Activated naive CD4-positive, alpha-beta T cell treated with anti-CD3 and anti-CD28 coated beads, Interleukin-2, amount 10 ng/mL, durations not matched to agents 7 days and 5 days (primary cell): ENCODE results near the gene TGM1.

Source experiments
- CTCF ChIA-PET: fragments of 350-600 bp; sonication (Branson Sonifier 250); formaldehyde crosslinking; loops from one replicate; lab custom pipeline; 2021; ENCODE audit warnings: antibody characterized with exemption; lab: Charles Lee
- DNase-seq: peaks from one replicate; pipeline ENCODE4 v3.0.0-alpha.2; 2020
- H3K27ac Mint-ChIP-seq: one replicate; pipeline ENCODE4 v1.8.0; 2021; ENCODE audit warnings: mild to moderate bottlenecking, moderate library complexity, mixed read lengths
- H3K27me3 Mint-ChIP-seq: one replicate; pipeline ENCODE4 v1.8.0; 2021; ENCODE audit warnings: mild to moderate bottlenecking, mixed read lengths
- H3K36me3 Mint-ChIP-seq: one replicate; pipeline ENCODE4 v1.8.0; 2021; ENCODE audit warnings: mixed read lengths
- H3K4me1 Mint-ChIP-seq: one replicate; pipeline ENCODE4 v1.8.0; 2021; ENCODE audit warnings: mixed read lengths
- H3K4me3 Mint-ChIP-seq: one replicate; pipeline ENCODE4 v1.8.0; 2021; ENCODE audit warnings: mild to moderate bottlenecking, moderate library complexity, mixed read lengths
- H3K9me3 Mint-ChIP-seq: one replicate; pipeline ENCODE4 v1.8.0; 2021; ENCODE audit warnings: mixed read lengths

TGM1 gene

DNA sequence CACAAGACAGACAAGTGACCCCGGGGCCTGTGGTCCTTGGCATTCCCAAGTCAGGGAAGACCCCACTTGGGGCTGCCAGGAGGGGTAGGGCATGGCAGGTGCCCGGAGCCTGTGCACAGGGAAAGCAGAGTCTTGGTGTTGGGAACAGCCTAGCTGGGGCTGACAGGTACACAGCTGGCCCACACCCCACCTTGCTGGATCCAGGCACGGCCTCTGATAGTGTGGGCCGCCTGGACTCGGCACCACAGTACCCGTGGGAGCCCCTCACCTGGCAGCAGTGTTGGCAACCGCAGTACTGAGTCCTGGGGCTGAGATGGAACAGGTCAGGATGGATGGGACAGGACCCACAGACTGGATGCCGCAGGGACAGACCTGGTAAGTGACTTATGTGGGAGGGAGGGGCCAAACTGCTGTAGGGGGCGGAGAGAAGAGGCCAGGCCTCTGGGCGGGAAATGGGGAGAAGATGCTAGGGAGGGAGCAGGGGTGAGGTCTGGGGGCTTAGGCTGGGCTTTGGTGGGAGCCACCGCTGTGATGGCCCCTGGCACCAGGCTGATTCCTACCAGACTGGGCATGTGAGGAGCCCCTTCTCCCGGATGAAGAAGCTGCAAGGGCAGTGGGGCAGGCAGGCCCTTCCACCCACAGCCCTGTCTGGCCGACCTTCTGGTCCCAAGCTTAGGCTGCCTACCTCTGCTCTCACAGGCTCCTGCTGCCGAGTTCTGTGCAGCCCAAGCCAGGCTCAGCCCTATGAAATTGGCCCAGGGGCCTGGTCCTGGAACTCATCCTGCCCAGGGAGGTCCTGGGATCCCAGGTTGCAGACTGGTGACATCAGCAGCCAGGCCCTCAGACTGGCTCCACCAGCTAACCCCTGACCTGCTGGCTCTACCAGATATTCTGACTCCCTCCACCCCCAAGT lies at the start of gene TGM1:
Gene TGM1 (minus strand): TSS at position 357 of the 913 bp plus-strand sequence. CDS start 825 bp downstream, outside the sequence.
- Mint-ChIP-seq H3K4me3 (no peak within 1 kb of the TSS), H3K36me3 (peaks cover 15% of the 10 kb centered on the region), H3K4me1 (no peaks in the 10 kb centered on the region), H3K27ac (no peak within 1 kb of the TSS), H3K27me3 (no peaks in the 10 kb centered on the region), H3K9me3 (no peaks in the 10 kb centered on the region)
- CTCF ChIA-PET = no interaction called here
- no peak for DNase-seq

DNA sequence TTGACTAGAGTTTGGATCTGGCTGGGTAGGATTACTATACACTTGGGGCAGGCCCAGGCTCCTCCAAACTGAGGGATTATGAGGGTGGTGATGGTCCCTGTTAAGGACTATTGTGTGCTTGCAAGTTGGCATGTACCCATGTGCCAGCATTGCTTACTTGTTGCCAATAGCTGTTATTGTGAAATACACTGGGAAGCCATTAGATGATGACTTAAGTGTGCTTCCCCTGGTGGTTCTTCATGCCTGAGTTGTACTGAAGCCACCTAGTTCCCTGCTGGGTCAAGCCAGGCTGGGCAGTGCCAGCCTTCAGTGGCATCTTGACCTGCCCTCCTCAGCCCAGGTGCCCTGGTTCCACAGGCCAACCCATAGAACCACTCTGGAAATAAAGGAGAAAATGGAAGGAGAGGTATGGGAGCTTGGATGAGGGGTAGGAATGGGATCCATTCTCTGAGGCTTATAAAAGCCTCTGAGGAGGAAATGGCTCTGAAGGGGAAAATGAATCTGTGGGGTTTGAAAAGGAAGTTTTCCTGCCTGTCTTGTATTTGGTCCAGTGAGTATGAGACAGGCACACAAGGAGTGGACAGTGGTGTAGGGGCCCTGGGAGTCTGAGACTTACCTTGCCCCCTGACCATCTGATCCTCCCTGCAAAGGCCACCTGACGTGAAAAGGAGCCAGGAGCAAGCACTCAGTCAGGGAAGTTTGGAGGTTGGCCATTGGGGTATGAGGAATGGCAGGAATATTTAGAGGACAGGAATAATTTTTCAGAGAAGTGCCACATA lies 49.0 kb upstream of the TGM1 start:
- H3K9me3 Mint-ChIP-seq = no peaks in the 10 kb centered on the region
- H3K36me3 Mint-ChIP-seq = peaks cover 43% of the 10 kb centered on the region
- peak overlapping the region; percentile 88 for H3K27ac Mint-ChIP-seq
- no peaks in the 10 kb centered on the region for H3K27me3 Mint-ChIP-seq
- peak overlapping the region; percentile 81 for H3K4me3 Mint-ChIP-seq
- CTCF ChIA-PET = interaction anchor here (0.6 to 13.0 kb wide), 8 partner anchors 13 to 1017 kb away, joined by 4 to 129 read pairs (median 14); partner anchors contain the start of genes ADCY4, CBLN3, DHRS1 and KHNYN
- peaks cover 77% of the 10 kb centered on the region for H3K4me1 Mint-ChIP-seq
- DNase-seq = no peak

DNA sequence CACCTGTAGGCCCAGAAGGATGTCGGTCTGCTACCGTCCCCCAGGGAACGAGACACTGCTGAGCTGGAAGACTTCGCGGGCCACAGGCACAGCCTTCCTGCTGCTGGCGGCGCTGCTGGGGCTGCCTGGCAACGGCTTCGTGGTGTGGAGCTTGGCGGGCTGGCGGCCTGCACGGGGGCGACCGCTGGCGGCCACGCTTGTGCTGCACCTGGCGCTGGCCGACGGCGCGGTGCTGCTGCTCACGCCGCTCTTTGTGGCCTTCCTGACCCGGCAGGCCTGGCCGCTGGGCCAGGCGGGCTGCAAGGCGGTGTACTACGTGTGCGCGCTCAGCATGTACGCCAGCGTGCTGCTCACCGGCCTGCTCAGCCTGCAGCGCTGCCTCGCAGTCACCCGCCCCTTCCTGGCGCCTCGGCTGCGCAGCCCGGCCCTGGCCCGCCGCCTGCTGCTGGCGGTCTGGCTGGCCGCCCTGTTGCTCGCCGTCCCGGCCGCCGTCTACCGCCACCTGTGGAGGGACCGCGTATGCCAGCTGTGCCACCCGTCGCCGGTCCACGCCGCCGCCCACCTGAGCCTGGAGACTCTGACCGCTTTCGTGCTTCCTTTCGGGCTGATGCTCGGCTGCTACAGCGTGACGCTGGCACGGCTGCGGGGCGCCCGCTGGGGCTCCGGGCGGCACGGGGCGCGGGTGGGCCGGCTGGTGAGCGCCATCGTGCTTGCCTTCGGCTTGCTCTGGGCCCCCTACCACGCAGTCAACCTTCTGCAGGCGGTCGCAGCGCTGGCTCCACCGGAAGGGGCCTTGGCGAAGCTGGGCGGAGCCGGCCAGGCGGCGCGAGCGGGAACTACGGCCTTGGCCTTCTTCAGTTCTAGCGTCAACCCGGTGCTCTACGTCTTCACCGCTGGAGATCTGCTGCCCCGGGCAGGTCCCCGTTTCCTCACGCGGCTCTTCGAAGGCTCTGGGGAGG lies 47.9 kb upstream of the TGM1 start, which contains the start of gene LTB4R:
Gene LTB4R (plus strand): TSS at position 857 of the 959 bp plus-strand sequence. CDS start 4,150 bp downstream, outside the sequence.
- H3K9me3 Mint-ChIP-seq = no peaks in the 10 kb centered on the region
- peak; percentile 77 for DNase-seq
- CTCF ChIA-PET = interaction anchor here (0.7 to 13.0 kb wide), 17 partner anchors 12 to 126 kb away, joined by 3 to 129 read pairs (median 5); partner anchors contain the start of genes ADCY4, CBLN3, DHRS1 and KHNYN
- H3K27ac Mint-ChIP-seq = peak within 1 kb of the TSS; percentile 88
- peak within 1 kb of the TSS; percentile 81 for H3K4me3 Mint-ChIP-seq
- peaks cover 76% of the 10 kb centered on the region for H3K4me1 Mint-ChIP-seq
- H3K36me3 Mint-ChIP-seq = peaks cover 53% of the 10 kb centered on the region
- H3K27me3 Mint-ChIP-seq = no peaks in the 10 kb centered on the region

DNA sequence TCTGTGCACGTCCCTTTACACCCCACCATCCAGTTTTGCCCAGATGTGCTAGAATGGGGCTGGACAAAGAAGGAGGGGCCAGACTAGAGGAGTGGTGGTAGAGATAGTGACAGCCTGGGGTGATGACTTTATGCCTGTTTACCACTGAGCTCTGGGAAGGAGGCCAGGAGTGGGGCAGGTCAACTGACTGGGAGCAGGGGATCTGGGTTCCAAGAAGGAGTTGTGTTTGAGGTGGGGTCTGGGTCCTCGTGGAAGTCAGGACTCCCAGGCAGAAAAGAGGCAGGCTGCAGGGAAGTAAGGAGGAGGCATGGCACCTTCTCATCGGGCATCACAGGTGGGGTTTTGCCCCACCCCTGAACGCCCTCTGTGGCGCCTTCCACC lies 47.3 kb upstream of the TGM1 start:
- Mint-ChIP-seq H3K36me3 (peaks cover 54% of the 10 kb centered on the region), H3K27me3 (no peaks in the 10 kb centered on the region), H3K9me3 (no peaks in the 10 kb centered on the region), H3K27ac (peak overlapping the region; percentile 85), H3K4me3 (peak overlapping the region; percentile 81), H3K4me1 (peaks cover 71% of the 10 kb centered on the region)
- no peak for DNase-seq
- CTCF ChIA-PET = interaction anchor here (0.7 to 13.0 kb wide), 18 partner anchors 12 to 121 kb away, joined by 3 to 129 read pairs (median 4); partner anchors contain the start of genes ADCY4, CBLN3, DHRS1 and GMPR2

DNA sequence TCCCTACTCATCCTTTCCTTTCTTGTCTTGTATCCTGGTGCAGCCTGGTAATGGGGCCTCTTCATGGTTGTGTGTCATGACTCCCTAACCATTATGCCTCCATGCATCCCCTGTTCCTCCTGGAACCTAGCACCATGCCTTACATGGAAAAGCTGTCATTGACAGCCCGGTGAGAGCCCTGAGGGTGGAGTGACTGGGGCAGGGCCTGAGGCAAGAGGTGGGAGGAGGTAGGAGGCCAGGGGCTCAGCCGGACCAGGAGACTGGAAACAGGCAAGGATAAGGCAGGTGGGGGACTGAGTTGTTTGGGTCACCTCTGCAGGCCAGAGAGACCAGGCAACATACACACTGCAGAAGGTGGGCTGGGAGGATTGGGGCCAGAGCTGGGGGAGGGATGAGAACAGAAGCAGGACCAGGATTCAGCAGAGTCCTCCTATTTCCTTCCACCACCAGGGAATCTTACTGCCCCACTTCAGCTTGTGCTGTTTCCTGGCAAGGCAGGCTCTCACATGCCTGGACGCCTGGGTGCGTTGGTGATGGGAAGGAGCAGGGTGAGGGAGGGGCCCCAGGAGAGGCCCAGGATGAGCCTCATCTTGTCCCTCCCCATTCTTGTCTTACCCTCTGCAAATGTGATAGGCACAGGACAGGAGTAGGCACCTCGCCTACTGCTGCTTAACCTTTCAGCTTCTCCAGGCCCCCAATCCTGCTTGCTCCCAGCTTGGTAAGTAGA lies 46.7 kb upstream of the TGM1 start, which contains the start of gene LTB4R2:
Gene LTB4R2 (plus strand): TSS at position 603 of the 727 bp plus-strand sequence. CDS start 525 bp downstream, outside the sequence.
- Mint-ChIP-seq H3K4me3 (peak within 1 kb of the TSS; percentile 81), H3K36me3 (peaks cover 60% of the 10 kb centered on the region), H3K27ac (peak within 1 kb of the TSS; percentile 85), H3K27me3 (no peaks in the 10 kb centered on the region), H3K4me1 (peaks cover 68% of the 10 kb centered on the region), H3K9me3 (no peaks in the 10 kb centered on the region)
- CTCF ChIA-PET = interaction anchor here (0.7 to 13.0 kb wide), 24 partner anchors 9 to 229 kb away, joined by 3 to 129 read pairs (median 6); partner anchors contain the start of genes ADCY4, CBLN3, DHRS1 and GMPR2
- DNase-seq = no peak

DNA sequence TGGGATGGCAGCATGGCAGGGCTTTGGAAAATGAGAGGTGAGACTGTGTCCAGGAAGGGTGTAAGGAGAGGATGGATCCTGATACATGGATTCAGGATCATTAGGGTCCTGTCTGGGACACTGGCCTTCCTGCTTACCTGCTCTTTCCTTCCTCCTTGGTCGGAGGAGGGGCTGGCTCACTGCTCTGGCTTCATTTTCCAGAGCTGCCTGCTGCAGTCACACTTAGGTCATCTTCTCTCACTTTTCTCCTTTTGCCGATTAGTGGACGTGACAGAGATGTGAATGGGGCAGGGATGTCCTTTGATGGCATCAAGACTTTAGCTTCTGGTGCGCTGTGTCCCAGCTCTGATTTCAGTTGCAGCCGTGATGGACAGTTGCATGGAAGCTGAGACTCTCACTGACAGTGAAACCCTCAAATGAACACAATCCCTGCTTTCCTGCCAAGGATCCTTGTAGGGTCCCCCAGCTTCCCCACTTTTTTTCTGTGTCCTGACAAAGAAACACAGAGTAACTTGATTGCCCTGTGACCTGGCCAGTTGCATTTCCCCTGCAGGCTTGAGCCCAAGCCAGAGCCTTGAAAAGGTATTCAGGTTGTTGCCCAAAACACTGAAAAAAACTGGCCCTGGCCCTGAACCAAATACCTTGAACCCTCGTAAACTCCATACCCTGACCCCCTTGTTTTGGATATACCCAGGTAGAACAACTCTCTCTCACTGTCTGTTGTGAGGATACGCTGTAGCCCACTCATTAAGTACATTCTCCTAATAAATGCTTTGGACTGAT lies 45.6 kb upstream of the TGM1 start:
- no peaks in the 10 kb centered on the region for H3K27me3 Mint-ChIP-seq
- H3K36me3 Mint-ChIP-seq = peaks cover 61% of the 10 kb centered on the region
- CTCF ChIA-PET = interaction anchor here (0.6 to 13.0 kb wide), 44 partner anchors 10 to 250 kb away, joined by 3 to 129 read pairs (median 6); partner anchors contain the start of genes ADCY4, DHRS1, GMPR2 and KHNYN
- no peaks in the 10 kb centered on the region for H3K9me3 Mint-ChIP-seq
- no peak for DNase-seq
- H3K27ac Mint-ChIP-seq = no peak overlapping the region
- no peak overlapping the region for H3K4me3 Mint-ChIP-seq
- H3K4me1 Mint-ChIP-seq = peaks cover 56% of the 10 kb centered on the region

DNA sequence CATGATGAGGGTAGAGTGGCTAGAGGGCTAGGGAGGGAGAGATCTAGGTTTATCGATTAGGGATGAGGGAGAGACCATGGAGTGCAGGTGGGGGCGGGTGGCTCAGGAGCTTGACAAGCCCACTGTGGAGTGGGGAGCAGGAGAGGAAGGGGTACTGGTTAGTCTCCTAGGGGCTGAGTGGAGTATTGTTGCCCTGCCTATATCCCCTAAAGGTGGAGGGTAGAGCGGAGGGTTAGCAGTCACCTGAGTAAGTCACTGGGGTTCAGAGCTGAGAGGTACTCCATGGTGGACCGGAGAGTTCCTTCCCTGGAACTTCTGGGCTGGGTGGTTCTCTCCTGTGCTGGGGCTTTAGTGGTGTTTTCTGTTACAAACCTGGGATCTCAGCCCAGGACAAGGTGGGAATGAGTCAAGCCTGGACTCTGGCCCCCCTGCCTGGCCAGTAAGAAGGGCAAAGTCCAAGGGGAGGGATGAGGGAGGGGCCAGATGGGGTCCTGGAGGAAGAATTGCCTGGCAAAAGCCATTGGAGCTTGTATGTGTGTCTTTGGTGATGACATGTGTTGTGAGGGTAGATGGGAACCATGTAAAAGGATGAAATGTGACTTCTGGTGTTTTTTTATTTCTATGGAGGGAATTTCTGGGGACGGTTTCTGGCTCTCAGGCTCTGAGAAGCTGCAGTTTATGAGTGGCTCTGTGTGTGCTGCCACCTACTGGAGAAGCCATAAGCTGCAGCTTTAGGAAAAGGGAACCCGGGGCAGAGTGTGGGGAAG lies 44.8 kb upstream of the TGM1 start, which contains the start of gene CIDEB:
Gene CIDEB (minus strand): TSS at position 403 of the 767 bp plus-strand sequence. CDS start 119 bp downstream, at position 284.
- H3K9me3 Mint-ChIP-seq = no peaks in the 10 kb centered on the region
- CTCF ChIA-PET = interaction anchor here (0.6 to 13.0 kb wide), 44 partner anchors 9 to 249 kb away, joined by 3 to 129 read pairs (median 5); partner anchors contain the start of genes ADCY4, DHRS1, KHNYN and MDP1
- peaks cover 60% of the 10 kb centered on the region for H3K36me3 Mint-ChIP-seq
- H3K4me1 Mint-ChIP-seq = peaks cover 49% of the 10 kb centered on the region
- H3K27me3 Mint-ChIP-seq = no peaks in the 10 kb centered on the region
- H3K27ac Mint-ChIP-seq = no peak within 1 kb of the TSS
- DNase-seq = peak; percentile 75
- no peak within 1 kb of the TSS for H3K4me3 Mint-ChIP-seq

DNA sequence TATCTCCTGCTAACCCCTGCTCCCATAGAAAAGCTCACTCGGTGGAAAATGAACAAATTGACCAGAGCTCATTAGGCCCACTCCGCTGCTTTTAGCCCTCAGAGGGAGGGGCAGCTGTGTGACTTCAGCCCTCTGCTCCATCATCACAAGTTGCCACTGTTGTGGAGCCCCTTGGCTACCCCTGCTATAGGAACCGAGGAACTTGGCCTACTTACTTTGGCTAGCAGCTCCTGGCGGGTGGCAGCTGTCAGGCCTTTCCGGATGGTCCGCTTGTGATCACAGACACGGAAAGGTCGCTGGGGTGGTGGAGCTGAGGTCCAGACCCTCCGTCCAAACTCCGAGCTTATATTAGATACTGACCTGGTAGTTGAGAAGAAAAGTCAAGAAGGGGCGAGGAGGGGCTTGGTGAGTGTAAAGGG lies 44.2 kb upstream of the TGM1 start:
- H3K36me3 Mint-ChIP-seq = peaks cover 59% of the 10 kb centered on the region
- no peaks in the 10 kb centered on the region for H3K9me3 Mint-ChIP-seq
- H3K4me3 Mint-ChIP-seq = no peak overlapping the region
- H3K4me1 Mint-ChIP-seq = peaks cover 44% of the 10 kb centered on the region
- no peak for DNase-seq
- no peak overlapping the region for H3K27ac Mint-ChIP-seq
- no peaks in the 10 kb centered on the region for H3K27me3 Mint-ChIP-seq
- CTCF ChIA-PET = interaction anchor here (0.6 to 13.0 kb wide), 19 partner anchors 8 to 249 kb away, joined by 3 to 129 read pairs (median 6); partner anchors contain the start of genes ADCY4, CHMP4A, DHRS1 and KHNYN

DNA sequence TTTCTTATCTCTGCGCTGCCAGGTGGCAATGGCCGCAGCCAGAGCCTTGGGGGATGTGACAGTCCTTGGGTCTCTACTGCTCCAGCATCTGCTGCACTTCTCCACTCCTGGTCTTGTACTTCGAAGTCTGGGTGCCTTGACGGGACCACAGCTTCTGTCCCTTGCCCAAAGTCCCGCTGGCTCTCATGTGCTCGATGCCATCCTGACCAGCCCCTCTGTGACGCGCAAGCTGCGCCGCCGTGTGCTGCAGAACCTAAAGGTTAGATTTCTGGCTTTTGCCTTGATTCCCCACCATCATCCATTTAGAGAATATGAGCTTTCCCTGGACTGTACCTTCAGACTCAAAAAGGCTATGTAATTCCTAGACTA lies 41.0 kb upstream of the TGM1 start:
- Mint-ChIP-seq H3K9me3 (no peaks in the 10 kb centered on the region), H3K4me1 (peaks cover 49% of the 10 kb centered on the region), H3K36me3 (peaks cover 57% of the 10 kb centered on the region), H3K27me3 (peaks cover 5% of the 10 kb centered on the region), H3K4me3 (no peak overlapping the region), H3K27ac (no peak overlapping the region)
- CTCF ChIA-PET = interaction anchor here (1.3 kb wide), 1 partner anchor 128 kb away, joined by 3 read pairs; no protein-coding TSS in a partner anchor
- no peak for DNase-seq

DNA sequence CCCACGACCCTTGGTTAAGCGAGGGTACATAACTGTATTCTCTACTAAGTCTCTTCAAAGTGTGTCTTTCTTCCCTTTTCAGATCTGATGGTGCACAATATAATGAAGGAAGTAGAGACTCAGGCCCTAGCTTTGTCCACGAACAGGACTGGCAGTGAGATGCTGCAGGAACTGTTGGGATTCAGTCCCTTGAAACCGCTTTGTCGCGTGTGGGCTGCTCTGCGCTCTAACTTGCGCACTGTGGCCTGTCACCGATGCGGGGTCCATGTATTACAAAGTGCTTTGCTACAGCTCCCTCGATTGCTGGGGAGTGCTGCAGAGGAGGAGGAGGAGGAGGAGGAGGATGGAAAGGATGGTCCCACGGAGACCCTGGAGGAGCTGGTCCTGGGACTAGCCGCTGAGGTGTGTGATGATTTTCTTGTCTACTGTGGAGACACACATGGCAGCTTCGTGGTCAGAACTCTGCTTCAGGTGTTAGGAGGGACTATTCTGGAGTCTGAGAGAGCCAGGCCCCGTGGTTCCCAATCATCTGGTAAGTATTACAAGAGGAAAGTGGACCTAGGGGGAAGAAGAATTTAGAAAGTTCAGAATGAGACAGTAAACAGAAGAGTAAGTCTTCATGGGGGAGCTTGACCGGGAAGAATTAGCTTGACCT lies 37.5 kb upstream of the TGM1 start:
- H3K9me3 Mint-ChIP-seq = no peaks in the 10 kb centered on the region

More for the DNA sequence above, 37.5 kb upstream of the TGM1 start:
- H3K4me3 Mint-ChIP-seq = peak overlapping the region; percentile 93
- peaks cover 47% of the 10 kb centered on the region for H3K36me3 Mint-ChIP-seq
- CTCF ChIA-PET = interaction anchor here (1.3 to 8.3 kb wide), 6 partner anchors 9 to 131 kb away, joined by 5 to 223 read pairs (median 58); partner anchors contain the start of genes CIDEB, LTB4R, LTB4R2 and MDP1
- H3K4me1 Mint-ChIP-seq = peaks cover 61% of the 10 kb centered on the region
- peak overlapping the region; percentile 93 for H3K27ac Mint-ChIP-seq
- H3K27me3 Mint-ChIP-seq = peaks cover 5% of the 10 kb centered on the region
- DNase-seq = no peak
